Measurements from ENCODE around the gene COQ4.

DNA sequence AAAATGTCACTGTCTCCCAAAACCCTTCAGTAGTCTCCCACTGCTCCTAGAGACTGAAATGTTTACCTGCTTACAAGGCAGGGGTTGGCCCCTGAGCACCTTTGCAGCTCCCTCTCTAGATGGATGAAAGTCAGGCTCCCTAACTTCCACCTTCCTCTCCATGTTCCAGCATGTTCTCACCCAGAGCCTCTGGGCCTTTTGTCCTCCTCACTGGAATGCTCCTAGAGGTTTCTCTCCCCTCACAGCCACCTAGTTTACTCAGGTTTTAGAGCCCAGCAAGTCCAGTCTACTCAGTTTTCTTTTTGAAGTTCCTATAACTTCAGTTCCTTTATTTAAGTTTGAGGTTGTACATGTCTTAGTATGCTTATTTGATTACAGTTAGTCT, 47.7 kb downstream of the COQ4 start:
- no peak for TF ChIP-seq YY1 (IDR thresholded peaks at IDR 0.05; ENCODE audit: insufficient read depth, insufficient read length)
- no peak for TF ChIP-seq ZNF274 (IDR thresholded peaks at IDR 0.05; ENCODE audit: low read depth, low read length)
- no peak for TF ChIP-seq SUZ12 (IDR thresholded peaks at IDR 0.05; ENCODE audit: extremely low read depth, insufficient read depth, insufficient read length)
